ENCODE results near the gene PCDH9. TPM values are rescaled to one million over a fixed set of nuclear protein-coding genes. Genes with fewer than 3 reads are reported as not detected.

The PCDH9 gene
- total RNA-seq, 1 experiment from 2014 or later: 4.2 TPM

DNA sequence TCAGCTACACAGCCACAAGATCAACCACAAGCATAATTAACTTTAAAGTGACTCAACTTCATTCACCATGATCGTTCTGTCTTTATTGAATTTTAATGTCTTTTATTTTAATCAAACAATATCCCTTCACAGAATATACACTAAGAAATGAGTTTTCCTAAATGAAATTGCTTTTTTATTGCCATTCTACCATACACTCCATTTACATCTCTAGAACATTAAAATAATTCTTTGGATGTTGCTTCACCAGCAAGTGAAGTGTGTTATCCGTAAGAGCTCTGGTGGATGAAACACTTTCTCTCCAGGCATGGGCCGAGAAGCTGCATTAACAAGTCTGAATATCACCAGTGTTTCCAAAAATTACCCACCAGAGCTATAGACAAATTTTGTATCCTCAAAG, 789.2 kb downstream of the PCDH9 start:
- Histone ChIP-seq H3K36me3 (ENCODE audit: control insufficient read depth, insufficient read depth, low read length) (no peaks in the 10 kb centered on the region), H3K27ac (ENCODE audit: low read length) (no peak overlapping the region), H3K27me3 (ENCODE audit: control insufficient read depth, insufficient read depth, low read length) (no peaks in the 10 kb centered on the region), H3K9me3 (ENCODE audit: control insufficient read depth, insufficient read depth, low read depth, low read length) (no peaks in the 10 kb centered on the region), H3K4me3 (ENCODE audit: low read depth in 2 of 2, low read length in 2 of 2) (no peak overlapping the region), H3K4me1 (ENCODE audit: control insufficient read depth, insufficient read depth, low read length) (no peaks in the 10 kb centered on the region)
- no peak for DNase-seq (ENCODE audit: low read depth, low spot score)
- POLR2A ChIA-PET: no interaction called here
- intact Hi-C loops (cut with micrococcal nuclease; ENCODE audit: unreplicated experiment) (no loop called here), in situ Hi-C loops (cut with HindIII; ENCODE audit: low pct_unique_long_range_greater_than_20kb, low sequenced_read_pairs) (no loop called here)
- CTCF ChIA-PET: no interaction called here
- ATAC-seq: no peak
- TF ChIP-seq POLR2AphosphoS5 (IDR thresholded peaks at IDR 0.05; ENCODE audit: low read depth, low read length) (no peak), SIN3A (IDR thresholded peaks at IDR 0.05; ENCODE audit: borderline replicate concordance, insufficient read depth, low read depth, low read length) (no peak), TCF7L2 (IDR thresholded peaks at IDR 0.05; ENCODE audit: low read depth, low read length) (no peak)
- TF ChIP-seq, protein P1, sequence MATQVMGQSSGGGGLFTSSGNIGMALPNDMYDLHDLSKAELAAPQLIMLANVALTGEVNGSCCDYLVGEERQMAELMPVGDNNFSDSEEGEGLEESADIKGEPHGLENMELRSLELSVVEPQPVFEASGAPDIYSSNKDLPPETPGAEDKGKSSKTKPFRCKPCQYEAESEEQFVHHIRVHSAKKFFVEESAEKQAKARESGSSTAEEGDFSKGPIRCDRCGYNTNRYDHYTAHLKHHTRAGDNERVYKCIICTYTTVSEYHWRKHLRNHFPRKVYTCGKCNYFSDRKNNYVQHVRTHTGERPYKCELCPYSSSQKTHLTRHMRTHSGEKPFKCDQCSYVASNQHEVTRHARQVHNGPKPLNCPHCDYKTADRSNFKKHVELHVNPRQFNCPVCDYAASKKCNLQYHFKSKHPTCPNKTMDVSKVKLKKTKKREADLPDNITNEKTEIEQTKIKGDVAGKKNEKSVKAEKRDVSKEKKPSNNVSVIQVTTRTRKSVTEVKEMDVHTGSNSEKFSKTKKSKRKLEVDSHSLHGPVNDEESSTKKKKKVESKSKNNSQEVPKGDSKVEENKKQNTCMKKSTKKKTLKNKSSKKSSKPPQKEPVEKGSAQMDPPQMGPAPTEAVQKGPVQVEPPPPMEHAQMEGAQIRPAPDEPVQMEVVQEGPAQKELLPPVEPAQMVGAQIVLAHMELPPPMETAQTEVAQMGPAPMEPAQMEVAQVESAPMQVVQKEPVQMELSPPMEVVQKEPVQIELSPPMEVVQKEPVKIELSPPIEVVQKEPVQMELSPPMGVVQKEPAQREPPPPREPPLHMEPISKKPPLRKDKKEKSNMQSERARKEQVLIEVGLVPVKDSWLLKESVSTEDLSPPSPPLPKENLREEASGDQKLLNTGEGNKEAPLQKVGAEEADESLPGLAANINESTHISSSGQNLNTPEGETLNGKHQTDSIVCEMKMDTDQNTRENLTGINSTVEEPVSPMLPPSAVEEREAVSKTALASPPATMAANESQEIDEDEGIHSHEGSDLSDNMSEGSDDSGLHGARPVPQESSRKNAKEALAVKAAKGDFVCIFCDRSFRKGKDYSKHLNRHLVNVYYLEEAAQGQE (IDR thresholded peaks at IDR 0.05; ENCODE audit: insufficient read depth in 1 of 2, low read depth in 2 of 2, low read length in 1 of 2): no peak
- TF ChIP-seq, protein P2, sequence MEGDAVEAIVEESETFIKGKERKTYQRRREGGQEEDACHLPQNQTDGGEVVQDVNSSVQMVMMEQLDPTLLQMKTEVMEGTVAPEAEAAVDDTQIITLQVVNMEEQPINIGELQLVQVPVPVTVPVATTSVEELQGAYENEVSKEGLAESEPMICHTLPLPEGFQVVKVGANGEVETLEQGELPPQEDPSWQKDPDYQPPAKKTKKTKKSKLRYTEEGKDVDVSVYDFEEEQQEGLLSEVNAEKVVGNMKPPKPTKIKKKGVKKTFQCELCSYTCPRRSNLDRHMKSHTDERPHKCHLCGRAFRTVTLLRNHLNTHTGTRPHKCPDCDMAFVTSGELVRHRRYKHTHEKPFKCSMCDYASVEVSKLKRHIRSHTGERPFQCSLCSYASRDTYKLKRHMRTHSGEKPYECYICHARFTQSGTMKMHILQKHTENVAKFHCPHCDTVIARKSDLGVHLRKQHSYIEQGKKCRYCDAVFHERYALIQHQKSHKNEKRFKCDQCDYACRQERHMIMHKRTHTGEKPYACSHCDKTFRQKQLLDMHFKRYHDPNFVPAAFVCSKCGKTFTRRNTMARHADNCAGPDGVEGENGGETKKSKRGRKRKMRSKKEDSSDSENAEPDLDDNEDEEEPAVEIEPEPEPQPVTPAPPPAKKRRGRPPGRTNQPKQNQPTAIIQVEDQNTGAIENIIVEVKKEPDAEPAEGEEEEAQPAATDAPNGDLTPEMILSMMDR (IDR thresholded peaks at IDR 0.05): no peak
- BruUV-seq (replicated peaks): no TSS peak

DNA sequence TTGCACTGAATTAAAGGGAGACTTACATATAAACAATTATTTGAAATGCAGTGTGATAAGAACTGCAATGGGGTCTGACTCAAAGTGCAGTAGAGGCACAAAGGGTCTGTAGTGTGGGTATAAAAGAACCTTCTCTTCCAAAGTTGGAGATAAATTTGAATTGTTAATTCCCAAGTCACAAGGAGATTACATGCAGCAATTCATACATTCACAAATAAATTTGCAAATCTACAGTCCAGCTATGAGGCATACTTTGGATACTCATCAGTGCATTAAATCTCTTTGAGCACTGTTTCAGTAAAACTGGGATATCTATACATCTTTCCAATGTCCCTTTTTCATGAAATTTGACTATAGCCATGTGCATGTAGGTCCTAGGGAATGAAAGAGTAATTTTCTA, 799.4 kb downstream of the PCDH9 start:
- Histone ChIP-seq H3K9me3 (ENCODE audit: control insufficient read depth, insufficient read depth, low read depth, low read length) (no peaks in the 10 kb centered on the region), H3K4me3 (ENCODE audit: low read depth in 2 of 2, low read length in 2 of 2) (no peak overlapping the region), H3K27ac (ENCODE audit: low read length) (no peak overlapping the region), H3K27me3 (ENCODE audit: control insufficient read depth, insufficient read depth, low read length) (no peaks in the 10 kb centered on the region), H3K36me3 (ENCODE audit: control insufficient read depth, insufficient read depth, low read length) (no peaks in the 10 kb centered on the region), H3K4me1 (ENCODE audit: control insufficient read depth, insufficient read depth, low read length) (no peaks in the 10 kb centered on the region)
- in situ Hi-C loops (cut with HindIII; ENCODE audit: low pct_unique_long_range_greater_than_20kb, low sequenced_read_pairs): no loop called here
- ATAC-seq (no peak), DNase-seq (ENCODE audit: low read depth, low spot score) (no peak)
- no peak for TF ChIP-seq SIN3A (IDR thresholded peaks at IDR 0.05; ENCODE audit: borderline replicate concordance, insufficient read depth, low read depth, low read length)
- TF ChIP-seq, protein P2 (IDR thresholded peaks at IDR 0.05): no peak
- TF ChIP-seq TCF7L2 (IDR thresholded peaks at IDR 0.05; ENCODE audit: low read depth, low read length): no peak
- TF ChIP-seq, protein P1 (IDR thresholded peaks at IDR 0.05; ENCODE audit: insufficient read depth in 1 of 2, low read depth in 2 of 2, low read length in 1 of 2): no peak
- TF ChIP-seq POLR2AphosphoS5 (IDR thresholded peaks at IDR 0.05; ENCODE audit: low read depth, low read length): no peak
- no TSS peak for BruUV-seq (replicated peaks)
- intact Hi-C loops (cut with micrococcal nuclease; ENCODE audit: unreplicated experiment): no loop called here
- ChIA-PET POLR2A (no interaction called here), CTCF (no interaction called here)
